HCT116 (cell line): ENCODE results near the gene SPTBN1. TPM values are rescaled to one million over a fixed set of nuclear protein-coding genes. Genes with fewer than 3 reads are reported as not detected.

Experiments
- ATAC-seq: fragments of 200-7000 bp; cut with Tn5 transposase; 2 replicates; pipeline ENCODE4 v1.9.1; 2020; ENCODE audit warnings: mild to moderate bottlenecking, moderate library complexity
- BruUV-seq: library from RNA; stranded (reverse); fragments of 400-500 nt; replicated peaks from 2 replicates; lab custom pipeline; 2021; lab: Mats Ljungman, UMichigan
- CTCF ChIA-PET: fragments of 300-600 bp; sonication (Branson Sonifier 250); formaldehyde crosslinking; loops from one replicate; lab custom pipeline; 2021; ENCODE audit warnings: antibody characterized with exemption; lab: Charles Lee
- POLR2A ChIA-PET: fragments of 300-600, 350-600 bp; sonication (Branson Sonifier 250); formaldehyde crosslinking; loops from one replicate; lab custom pipeline; 2021; ENCODE audit warnings: antibody characterized with exemption; lab: Charles Lee
- RAD21 ChIA-PET, 2 experiments: fragments of 300-600 bp; sonication (Branson Sonifier 250); formaldehyde crosslinking; loops; one replicate each; lab custom pipeline; 2023; ENCODE audit warnings: low total read pairs in 2 of 2; ENCODE audit not compliant: uncharacterized antibody in 2 of 2, unreplicated experiment in 2 of 2, low non-redundant PET in 1 of 2; lab: Charles Lee
- DNase-seq: peaks from one replicate; pipeline ENCODE4 v3.0.0-alpha.2; 2010; ENCODE audit warnings: low read depth, low spot score
- H2AFZ ChIP-seq: fragments of 200-600 bp; shearing (Covaris generic), sonication (generic); 2 replicates; pipeline ENCODE4 v1.6.1; 2017; ENCODE audit warnings: low read depth, mixed run types, mixed read lengths, antibody characterized with exemption, low read length; ENCODE audit not compliant: poor library complexity, severe bottlenecking
- H3K27ac ChIP-seq: 2 replicates; pipeline ENCODE4 v1.5.1; 2012; ENCODE audit warnings: low read depth, low read length
- H3K27me3 ChIP-seq: fragments of 200-600 bp; sonication (generic); 2 replicates; pipeline ENCODE4 v1.6.1; 2016; ENCODE audit warnings: mixed run types, low read length, mixed read lengths; ENCODE audit not compliant: insufficient read depth
- H3K36me3 ChIP-seq, 2 experiments: fragments of 200-500 bp in 1 of 2; fragments of 200-600 bp in 1 of 2; sonication (Bioruptor generic) in 1 of 2; sonication (generic) in 1 of 2; 2 replicates each; pipeline versions ENCODE4 v1.5.1 to v1.6.1; 2014 to 2016; ENCODE audit warnings: low read length in 2 of 2, inconsistent platforms in 1 of 2, mixed read lengths in 1 of 2, mixed run types in 1 of 2; ENCODE audit not compliant: insufficient read depth in 2 of 2, control insufficient read depth in 1 of 2
- H3K4me1 ChIP-seq, 2 experiments: fragments of 200-600 bp in 1 of 2; sonication (generic) in 1 of 2; 2 replicates each; pipeline versions ENCODE4 v1.5.1 to v1.6.1; 2012 to 2017; ENCODE audit warnings: low read length in 2 of 2, inconsistent platforms in 1 of 2, mild to moderate bottlenecking in 1 of 2, mixed read lengths in 1 of 2, mixed run types in 1 of 2, moderate library complexity in 1 of 2; ENCODE audit not compliant: insufficient read depth in 2 of 2, control insufficient read depth in 1 of 2
- H3K4me2 ChIP-seq: fragments of 200-600 bp; sonication (generic); 2 replicates; pipeline ENCODE4 v1.6.1; 2017; ENCODE audit warnings: mixed run types, low read length, mixed read lengths
- H3K4me3 ChIP-seq, 2 experiments: fragments of 200-600 bp in 1 of 2; sonication (generic) in 1 of 2; replicated peaks in 1 of 2; 2 replicates each; pipeline ENCODE4 v1.5.1; 2011 to 2016; ENCODE audit warnings: low read length in 2 of 2, control low read depth in 1 of 2, low read depth in 1 of 2, mild to moderate bottlenecking in 1 of 2, mixed read lengths in 1 of 2, mixed run types in 1 of 2
- H3K79me2 ChIP-seq: fragments of 200-600 bp; sonication (generic); 2 replicates; pipeline ENCODE4 v1.6.1; 2017; ENCODE audit warnings: mild to moderate bottlenecking, mixed run types, low read length, moderate library complexity, mixed read lengths; ENCODE audit not compliant: insufficient read depth
- H3K9ac ChIP-seq: fragments of 200-600 bp; sonication (generic); 2 replicates; pipeline ENCODE4 v1.6.1; 2016; ENCODE audit warnings: low read length, mixed read lengths
- H3K9me2 ChIP-seq: fragments of 200-600 bp; sonication (generic), shearing (Covaris generic); 2 replicates; pipeline ENCODE4 v1.6.1; 2017; ENCODE audit warnings: mixed run types, mild to moderate bottlenecking, moderate library complexity; ENCODE audit not compliant: insufficient read depth
- H3K9me3 ChIP-seq, 2 experiments: fragments of 200-500 bp in 1 of 2; fragments of 200-600 bp in 1 of 2; sonication (Bioruptor generic) in 1 of 2; sonication (generic) in 1 of 2; 2 replicates each; pipeline ENCODE4 v1.6.1; 2014 to 2017; ENCODE audit warnings: low read length in 2 of 2, mixed read lengths in 2 of 2, inconsistent platforms in 1 of 2, low read depth in 1 of 2, mild to moderate bottlenecking in 1 of 2, mixed run types in 1 of 2, moderate library complexity in 1 of 2; ENCODE audit not compliant: control insufficient read depth in 1 of 2, insufficient read depth in 1 of 2
- H4K20me1 ChIP-seq: fragments of 200-600 bp; sonication (generic), shearing (Covaris generic); 2 replicates; pipeline ENCODE4 v1.6.1; 2017; ENCODE audit warnings: mixed run types, mild to moderate bottlenecking, moderate library complexity; ENCODE audit not compliant: insufficient read depth
- CBX3 ChIP-seq: IDR thresholded peaks from 2 replicates; pipeline ENCODE4 v1.6.1; 2012; ENCODE audit warnings: low read depth
- EGR1 ChIP-seq: IDR thresholded peaks from 2 replicates; pipeline ENCODE4 v1.6.1; 2012; ENCODE audit warnings: low read depth
- ELF1 ChIP-seq: IDR thresholded peaks from 2 replicates; pipeline ENCODE4 v1.6.1; 2012; ENCODE audit warnings: low read depth, borderline replicate concordance
- EZH2 ChIP-seq: fragments of 200-600 bp; sonication (generic); IDR thresholded peaks from 2 replicates; pipeline ENCODE4 v1.6.1; 2017; ENCODE audit warnings: antibody characterized with exemption, mixed run types
- EZH2phosphoT487 ChIP-seq: fragments of 200-600 bp; IDR thresholded peaks from 2 replicates; pipeline ENCODE4 v1.6.1; 2018; ENCODE audit warnings: antibody characterized with exemption, borderline replicate concordance
- FOSL1 ChIP-seq: IDR thresholded peaks from 2 replicates; pipeline ENCODE4 v1.6.1; 2012; ENCODE audit warnings: low read depth
- POLR2A ChIP-seq: IDR thresholded peaks from 2 replicates; pipeline ENCODE4 v1.7.0; 2011; ENCODE audit warnings: borderline replicate concordance; ENCODE audit not compliant: insufficient read depth, insufficient read length; ENCODE audit errors: extremely low read depth
- RAD21 ChIP-seq: IDR thresholded peaks from 2 replicates; pipeline ENCODE4 v1.6.1; 2012; ENCODE audit warnings: low read depth, mild to moderate bottlenecking
- SIN3A ChIP-seq: IDR thresholded peaks from 2 replicates; pipeline ENCODE4 v1.6.1; 2012; ENCODE audit warnings: low read depth
- SP1 ChIP-seq: IDR thresholded peaks from 2 replicates; pipeline ENCODE4 v1.6.1; 2012; ENCODE audit warnings: low read depth
- TCF7L2 ChIP-seq: IDR thresholded peaks from 2 replicates; pipeline ENCODE4 v1.7.0; 2011; ENCODE audit warnings: borderline replicate concordance, inconsistent platforms; ENCODE audit not compliant: insufficient read depth, insufficient read length; ENCODE audit errors: extremely low read depth
- YY1 ChIP-seq: IDR thresholded peaks from 2 replicates; pipeline ENCODE4 v1.6.1; 2011; ENCODE audit warnings: low read length, low read depth, moderate library complexity, mild to moderate bottlenecking; ENCODE audit not compliant: insufficient replicate concordance; ENCODE audit errors: extremely low read depth
- intact Hi-C: fragments of 100-400 bp; cut with micrococcal nuclease; formaldehyde crosslinking; loops from 2 replicates; pipeline ENCODE4 v1.10.0; 2022
- total RNA-seq: library from RNA; stranded (reverse); gene quantifications from one replicate; pipeline ENCODE4 v1.2.1, GENCODE V29; 2021; ENCODE audit not compliant: unreplicated experiment
- TF ChIP-seq, protein P1 (sequence below): IDR thresholded peaks from 2 replicates; pipeline ENCODE4 v1.6.1; 2011; ENCODE audit warnings: mild to moderate bottlenecking, low read length, moderate library complexity; ENCODE audit not compliant: insufficient replicate concordance; ENCODE audit errors: extremely low read depth
- TF ChIP-seq, protein P2 (sequence below): IDR thresholded peaks from 2 replicates; pipeline ENCODE4 v1.6.1; 2012
- TF ChIP-seq, protein P3 (sequence below): IDR thresholded peaks from 2 replicates; pipeline ENCODE4 v1.6.1; 2012

Gene SPTBN1
- total RNA-seq, 1 experiment from 2014 or later: 84.4 TPM

DNA sequence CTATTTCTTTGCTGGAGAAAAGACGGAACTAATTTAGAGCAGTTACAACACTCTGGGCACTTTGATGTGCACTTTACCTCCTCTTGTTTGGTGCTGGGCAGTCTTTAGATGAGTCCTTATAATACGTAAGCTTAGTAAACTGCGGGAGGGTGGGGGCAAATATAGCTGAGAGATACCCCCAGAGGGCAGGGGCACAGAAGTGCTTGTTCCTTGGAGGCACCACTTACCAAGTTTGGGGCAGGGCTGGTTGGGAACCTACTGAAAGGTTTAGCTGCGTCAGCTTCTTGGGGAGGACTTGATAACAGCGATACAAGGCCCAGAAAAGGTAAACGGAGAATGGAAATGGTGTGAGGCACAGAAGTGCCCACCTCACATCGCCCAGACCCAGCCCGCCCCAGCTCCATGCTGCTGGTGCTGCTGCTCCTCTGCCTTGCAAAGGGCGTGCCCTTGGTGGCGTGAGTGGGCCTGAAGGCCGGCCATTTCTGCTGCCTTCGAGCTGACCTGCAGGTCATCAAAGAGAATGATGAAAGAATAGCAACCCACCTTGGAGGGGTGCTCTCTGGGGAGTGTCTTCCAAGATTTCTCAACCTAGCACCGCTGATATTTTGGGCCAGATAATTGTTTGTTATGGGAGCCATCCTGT lies 139.2 kb downstream of the SPTBN1 start (continued):
- TF ChIP-seq, protein P1, sequence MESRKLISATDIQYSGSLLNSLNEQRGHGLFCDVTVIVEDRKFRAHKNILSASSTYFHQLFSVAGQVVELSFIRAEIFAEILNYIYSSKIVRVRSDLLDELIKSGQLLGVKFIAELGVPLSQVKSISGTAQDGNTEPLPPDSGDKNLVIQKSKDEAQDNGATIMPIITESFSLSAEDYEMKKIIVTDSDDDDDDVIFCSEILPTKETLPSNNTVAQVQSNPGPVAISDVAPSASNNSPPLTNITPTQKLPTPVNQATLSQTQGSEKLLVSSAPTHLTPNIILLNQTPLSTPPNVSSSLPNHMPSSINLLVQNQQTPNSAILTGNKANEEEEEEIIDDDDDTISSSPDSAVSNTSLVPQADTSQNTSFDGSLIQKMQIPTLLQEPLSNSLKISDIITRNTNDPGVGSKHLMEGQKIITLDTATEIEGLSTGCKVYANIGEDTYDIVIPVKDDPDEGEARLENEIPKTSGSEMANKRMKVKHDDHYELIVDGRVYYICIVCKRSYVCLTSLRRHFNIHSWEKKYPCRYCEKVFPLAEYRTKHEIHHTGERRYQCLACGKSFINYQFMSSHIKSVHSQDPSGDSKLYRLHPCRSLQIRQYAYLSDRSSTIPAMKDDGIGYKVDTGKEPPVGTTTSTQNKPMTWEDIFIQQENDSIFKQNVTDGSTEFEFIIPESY: no peak
- TF ChIP-seq SIN3A (no peak), ELF1 (no peak), TCF7L2 (no peak), POLR2A (no peak), YY1 (no peak), RAD21 (no peak), EGR1 (no peak)
- TF ChIP-seq, protein P2, sequence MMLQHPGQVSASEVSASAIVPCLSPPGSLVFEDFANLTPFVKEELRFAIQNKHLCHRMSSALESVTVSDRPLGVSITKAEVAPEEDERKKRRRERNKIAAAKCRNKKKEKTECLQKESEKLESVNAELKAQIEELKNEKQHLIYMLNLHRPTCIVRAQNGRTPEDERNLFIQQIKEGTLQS: no peak
- TF ChIP-seq, all 23 proteins: peak for 0

DNA sequence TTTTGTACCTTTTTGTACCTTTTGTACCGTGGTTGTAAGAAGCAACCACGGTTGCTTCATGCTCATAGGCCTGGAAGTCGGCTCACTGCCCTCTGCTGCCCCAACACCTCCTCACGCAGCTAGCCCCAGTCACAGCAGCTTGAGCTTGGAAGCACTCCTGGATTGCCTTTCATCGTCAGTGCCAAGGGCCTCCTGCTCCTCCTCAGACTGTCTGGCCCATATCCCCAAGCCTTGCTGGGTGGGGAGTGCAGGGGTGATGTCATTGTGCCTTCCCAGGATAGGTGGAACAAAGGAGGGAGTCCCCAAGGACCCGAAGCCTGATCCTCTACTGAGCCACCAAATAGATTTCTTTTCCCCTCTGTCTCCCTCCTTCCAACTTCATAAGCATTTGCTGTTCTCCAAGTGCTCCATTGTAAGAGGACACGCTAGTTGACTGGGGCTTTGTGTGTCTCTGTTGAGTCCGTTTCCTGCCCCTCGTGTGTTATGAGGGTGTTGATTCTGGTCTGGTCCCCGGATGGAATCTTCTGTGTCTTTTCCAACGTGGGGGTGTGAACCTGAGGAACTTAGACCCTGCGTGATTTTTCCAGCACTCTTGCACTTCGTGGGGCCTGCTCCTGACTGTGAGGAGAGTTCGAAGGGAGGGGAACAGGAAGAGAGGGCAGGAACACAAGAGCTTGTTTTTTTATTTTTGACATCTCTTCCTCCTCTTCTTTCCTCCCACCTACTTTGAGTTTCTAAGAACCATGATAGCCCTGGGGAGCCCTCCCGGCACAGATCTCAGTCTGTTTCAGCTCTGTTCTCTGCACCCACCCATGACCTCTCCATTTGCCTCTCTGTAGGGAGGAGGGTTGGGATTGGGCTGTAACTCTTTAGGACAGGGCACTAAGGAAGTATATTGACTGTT lies 140.1 kb downstream of the SPTBN1 start:
- ChIA-PET CTCF (no interaction called here), POLR2A (no interaction called here), RAD21 (no interaction called here)
- intact Hi-C loops: no loop called here
- no peak for DNase-seq
- no peak for ATAC-seq
- no peak overlapping the region for H3K4me3 ChIP-seq
- H3K27ac ChIP-seq: no peak overlapping the region
- H3K9me2 ChIP-seq: no peaks in the 10 kb centered on the region
- BruUV-seq: no TSS peak
- H3K9me3 ChIP-seq: no peaks in the 10 kb centered on the region
- peaks cover 71% of the 10 kb centered on the region for H3K79me2 ChIP-seq
- no peaks in the 10 kb centered on the region for H4K20me1 ChIP-seq
- H3K9ac ChIP-seq: no peak overlapping the region
- no peaks in the 10 kb centered on the region for H3K27me3 ChIP-seq
- TF ChIP-seq, protein P3, sequence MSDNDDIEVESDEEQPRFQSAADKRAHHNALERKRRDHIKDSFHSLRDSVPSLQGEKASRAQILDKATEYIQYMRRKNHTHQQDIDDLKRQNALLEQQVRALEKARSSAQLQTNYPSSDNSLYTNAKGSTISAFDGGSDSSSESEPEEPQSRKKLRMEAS: no peak
- TF ChIP-seq FOSL1 (no peak), POLR2A (no peak), EZH2phosphoT487 (no peak), SIN3A (no peak), CBX3 (no peak), SP1 (no peak), EGR1 (no peak), EZH2 (no peak)
- TF ChIP-seq, protein P2: no peak
- TF ChIP-seq, protein P1: no peak
- peaks cover 0 to 15% of the 10 kb centered on the region in 2 experiments; a peak in 1 of 4 replicates for H3K4me1 ChIP-seq
- H3K4me2 ChIP-seq: no peak overlapping the region
- H2AFZ ChIP-seq: no peak overlapping the region
- H3K36me3 ChIP-seq: 0 out of 4 replicates have a peak, but pooled peaks cover 0 to 4% of the 10 kb centered on the region in 2 experiments
